Endothelial cell of hepatic sinusoid (primary cell): ENCODE data around the gene SULT1C4.
"Not testable (repeated sequence)": the region's sequence is repeated elsewhere in the genome, so short reads cannot be mapped to it uniquely, and the experiment has no call there.

Experiments
- in situ Hi-C: cut with HindIII; loops from 2 replicates; pipeline ENCODE4 v1.10.0; 2017; ENCODE audit warnings: low sequenced_read_pairs

Gene SULT1C4

DNA sequence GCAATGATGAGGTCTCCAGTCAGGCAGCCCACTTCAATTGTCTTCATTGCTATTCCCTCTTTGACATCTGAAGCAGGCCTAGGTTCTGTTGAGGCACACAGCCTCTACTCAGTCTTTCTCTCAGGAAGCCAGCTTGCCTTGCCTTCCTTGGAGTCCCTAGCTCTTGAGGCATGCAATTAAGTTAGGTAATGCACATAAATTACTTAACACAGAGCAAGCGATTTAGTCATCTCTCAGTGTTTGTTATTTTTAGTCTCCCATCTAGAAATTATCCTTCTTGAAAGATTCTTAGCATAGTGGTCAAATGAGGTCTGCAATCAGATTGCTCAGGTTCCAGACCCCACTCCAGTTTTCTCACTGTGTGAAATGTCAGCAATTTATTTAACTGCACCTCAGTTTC is 32.0 kb downstream of the SULT1C4 start:
- in situ Hi-C loops = loop anchor here (5.0 kb wide), 1 partner anchor 57 kb away; no protein-coding TSS in a partner anchor

DNA sequence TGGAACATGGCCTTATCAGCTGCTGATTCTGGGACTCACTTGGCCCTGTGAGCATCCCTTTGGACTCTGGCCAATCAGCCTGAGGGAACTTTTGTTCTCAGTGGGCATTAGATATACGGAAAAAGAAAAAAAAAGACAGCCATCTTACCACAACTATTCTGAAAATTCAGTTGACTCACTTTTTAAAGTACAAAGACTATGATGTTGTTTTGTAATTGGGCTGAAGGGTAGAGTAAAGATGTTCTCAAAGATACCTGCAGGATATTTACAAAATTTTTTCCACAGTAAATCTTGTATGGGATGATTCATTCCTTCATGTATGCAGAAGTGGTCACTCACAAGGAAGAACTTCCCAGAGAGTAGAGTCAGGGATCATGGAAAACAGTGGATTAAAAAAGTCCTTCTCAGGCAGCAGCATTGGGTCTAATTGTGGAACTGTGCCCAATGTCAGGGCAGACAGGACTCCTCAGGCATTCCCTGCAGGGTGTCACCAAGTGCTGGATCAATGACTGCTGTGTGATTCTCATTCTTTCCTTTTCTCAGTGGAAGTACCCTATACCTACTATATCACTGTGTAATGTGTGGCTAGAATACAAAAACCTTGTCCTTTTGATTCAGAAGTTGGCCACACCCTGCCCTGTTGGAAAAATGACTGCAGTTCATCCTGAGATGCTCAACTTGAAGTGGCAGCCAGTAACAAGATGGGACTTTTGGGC is 35.4 kb downstream of the SULT1C4 start:
- in situ Hi-C loops = no loop called here

DNA sequence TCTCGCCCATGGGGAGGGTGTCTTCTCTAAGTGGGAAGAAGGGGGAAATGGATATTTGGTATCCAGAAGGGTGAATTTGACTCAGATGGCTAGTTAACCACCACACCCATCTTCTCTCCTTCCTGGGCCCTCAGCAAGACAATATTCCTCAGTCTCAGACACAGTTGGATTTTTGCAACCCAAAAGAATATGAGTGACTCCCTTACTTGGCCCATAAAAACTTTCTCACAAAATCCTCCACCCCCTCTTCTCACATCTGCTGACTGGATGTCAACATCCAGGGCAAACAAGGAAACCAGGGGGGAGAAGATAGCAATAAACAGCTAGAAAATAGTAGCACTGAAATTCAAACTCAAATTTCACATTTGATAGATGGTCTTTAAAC is 35.9 kb downstream of the SULT1C4 start:
- in situ Hi-C loops = no loop called here

DNA sequence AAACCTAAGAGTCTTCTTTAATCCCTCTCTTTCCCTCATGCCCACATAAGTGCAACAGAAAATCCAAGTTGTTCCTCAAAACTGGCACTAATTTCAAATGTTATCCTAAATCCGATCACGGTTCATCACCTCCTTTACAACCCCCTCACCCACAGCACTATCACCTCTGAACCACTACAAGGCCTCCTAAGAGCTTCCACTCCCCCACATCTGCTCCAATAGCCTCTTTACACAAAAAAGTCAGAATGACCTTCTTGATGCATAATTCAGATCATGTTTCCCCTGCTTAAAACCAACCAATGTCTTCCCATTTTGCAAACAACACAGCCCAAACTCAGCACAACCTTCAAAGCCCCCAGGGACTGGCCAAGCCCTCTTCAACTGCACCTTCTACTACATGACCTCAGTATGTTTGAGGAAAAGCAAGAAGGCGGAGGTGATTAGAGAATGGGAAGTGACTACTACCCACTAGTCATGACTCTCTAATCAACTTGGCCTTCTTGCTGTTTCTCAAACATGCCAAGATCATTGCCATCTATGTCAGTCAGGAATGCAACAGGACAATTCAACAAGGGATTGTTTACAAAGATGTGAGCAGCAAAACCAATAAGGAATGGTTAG is 36.6 kb downstream of the SULT1C4 start:
- in situ Hi-C loops = no loop called here

DNA sequence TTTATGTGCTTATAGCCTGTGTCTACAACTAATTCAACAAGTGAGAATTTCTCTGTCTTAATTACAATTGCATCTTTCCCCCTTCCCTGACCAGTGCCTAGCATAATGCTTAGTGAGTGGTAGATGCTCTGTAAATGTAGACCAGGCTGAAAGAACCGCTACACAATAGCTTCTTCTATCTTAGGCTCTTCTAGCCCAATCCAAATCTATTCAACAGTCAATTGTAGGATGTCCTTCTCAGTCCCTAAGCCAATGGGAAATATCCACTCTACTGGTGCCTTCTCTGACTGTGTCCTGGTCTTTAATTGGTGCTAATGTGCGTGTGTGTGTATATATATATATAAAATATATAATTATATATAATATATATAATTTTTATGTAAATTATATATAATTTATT is 37.2 kb downstream of the SULT1C4 start:
- in situ Hi-C loops = no loop called here

DNA sequence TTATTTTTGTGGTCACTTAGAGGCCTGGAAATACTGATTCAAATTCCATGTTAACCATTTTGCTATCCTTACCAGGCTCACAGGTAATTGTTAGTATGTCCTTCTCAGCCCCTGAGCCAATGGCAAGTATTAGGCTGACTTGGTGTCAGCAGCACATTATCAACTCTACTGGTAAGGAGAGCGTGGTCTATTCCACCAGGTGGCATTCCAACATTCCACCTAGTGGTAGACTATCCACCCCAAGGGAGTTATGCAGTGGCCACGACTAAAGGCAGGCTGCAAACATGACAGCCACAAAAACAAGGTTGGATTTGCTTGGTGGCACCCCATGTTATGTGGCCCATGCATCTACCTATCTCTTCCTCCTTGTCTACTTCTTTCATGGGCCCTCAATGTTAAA is 39.5 kb downstream of the SULT1C4 start:
- in situ Hi-C loops = no loop called here

DNA sequence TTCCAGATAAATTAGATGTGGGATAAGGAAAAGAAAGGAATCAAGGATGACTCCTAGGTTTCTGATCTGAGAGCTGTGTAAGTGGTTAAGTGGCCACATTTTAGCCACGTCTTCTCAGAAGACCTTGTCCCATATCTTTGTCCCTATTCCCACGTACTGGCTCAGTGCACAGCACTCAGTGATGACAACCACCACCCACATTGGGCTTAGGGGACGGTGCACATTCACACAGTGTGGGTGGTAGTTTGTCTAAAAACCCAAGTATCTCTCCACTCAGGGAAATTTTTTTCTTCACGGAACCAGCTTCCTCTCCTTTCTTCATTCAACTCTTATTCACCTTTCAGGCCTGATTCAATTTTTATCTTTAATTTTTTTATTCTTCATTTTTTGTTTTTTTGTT is 40.7 kb downstream of the SULT1C4 start:
- in situ Hi-C loops = no loop called here

DNA sequence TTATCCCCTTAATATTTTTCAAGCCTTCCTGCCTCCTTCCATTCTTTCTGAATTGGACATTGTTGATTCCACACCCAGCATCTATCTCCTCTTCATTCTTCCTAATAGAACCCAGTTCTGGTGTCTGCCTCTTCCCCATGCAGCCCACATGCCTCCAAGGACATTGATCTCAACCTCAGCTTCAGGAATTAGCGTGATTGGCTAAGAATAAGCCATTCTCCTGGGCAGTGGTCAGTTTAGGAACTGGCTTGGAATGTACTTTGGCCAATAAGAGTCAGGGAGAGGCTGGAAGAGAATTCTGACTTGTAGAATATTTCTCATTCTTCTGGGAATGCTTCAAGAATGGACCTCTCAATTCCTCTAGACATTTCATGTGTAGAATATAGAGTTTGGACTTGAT is 45.3 kb downstream of the SULT1C4 start:
- in situ Hi-C loops = no loop called here

DNA sequence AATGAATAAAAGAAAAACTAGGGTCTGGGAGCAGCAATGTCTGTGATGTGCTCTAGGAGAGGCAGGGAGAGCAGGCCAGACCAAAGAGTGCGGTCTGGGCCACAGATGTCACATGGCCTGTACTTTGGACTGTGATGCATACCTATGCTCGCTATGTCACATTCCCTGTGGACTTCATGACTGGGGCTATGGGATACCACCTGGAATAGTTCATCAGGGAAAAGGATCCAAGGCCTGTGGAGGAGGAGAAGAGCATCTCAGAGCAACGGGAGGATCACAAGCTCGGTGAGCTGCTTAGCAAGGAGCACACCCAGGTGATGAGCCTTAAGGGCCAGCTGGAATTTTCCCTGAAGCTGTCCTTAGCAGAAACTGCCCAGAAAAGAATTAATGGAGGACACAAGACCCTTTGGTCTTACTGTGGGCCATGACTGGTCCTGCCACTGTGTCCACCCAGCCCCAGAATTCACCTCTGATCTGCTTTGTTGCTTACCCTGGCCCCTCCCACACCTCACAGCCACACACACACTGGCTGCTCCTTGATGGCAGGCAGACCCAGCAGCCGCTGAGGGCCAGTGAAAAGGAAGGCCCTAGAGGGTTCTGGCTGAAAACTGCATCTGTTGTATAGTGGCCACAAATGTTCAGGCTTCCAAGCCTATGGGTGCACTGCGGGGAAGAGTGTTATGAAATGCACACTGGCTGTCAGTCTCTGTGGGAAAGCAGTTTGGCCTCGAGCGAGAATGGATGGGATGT is 45.9 kb downstream of the SULT1C4 start:
- in situ Hi-C loops = no loop called here

DNA sequence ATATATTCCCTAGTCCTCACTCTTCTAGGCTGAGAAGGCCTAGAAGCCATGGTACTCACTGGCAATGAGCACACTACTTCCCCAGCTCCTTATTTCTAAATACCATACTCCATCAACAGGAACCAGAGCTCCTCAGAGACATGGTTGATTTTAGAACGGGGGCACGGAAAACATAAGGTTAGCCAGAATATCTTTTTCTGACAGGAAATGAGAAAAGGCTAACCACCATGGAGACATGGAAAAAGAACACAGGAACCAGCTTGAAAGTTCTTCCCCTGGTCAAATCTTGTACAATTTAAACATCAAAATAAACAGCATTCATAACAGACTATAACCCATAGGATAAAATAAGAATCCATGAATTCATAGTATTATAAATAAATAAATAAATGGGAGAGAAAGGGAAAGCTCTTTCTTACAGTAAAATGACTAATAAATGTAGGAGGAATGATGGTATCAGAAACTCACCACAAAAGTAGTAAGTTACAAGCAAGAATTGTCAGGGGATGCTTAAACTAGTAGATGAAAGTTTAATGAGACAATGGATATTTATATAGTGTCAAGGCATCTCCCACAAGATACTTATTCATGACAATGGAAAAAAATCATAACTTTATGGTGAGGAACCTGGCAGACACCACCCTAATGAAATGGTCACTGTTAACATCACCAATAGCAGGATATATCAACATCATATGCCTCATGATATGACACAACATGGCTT is 50.7 kb downstream of the SULT1C4 start:
- in situ Hi-C loops = no loop called here

DNA sequence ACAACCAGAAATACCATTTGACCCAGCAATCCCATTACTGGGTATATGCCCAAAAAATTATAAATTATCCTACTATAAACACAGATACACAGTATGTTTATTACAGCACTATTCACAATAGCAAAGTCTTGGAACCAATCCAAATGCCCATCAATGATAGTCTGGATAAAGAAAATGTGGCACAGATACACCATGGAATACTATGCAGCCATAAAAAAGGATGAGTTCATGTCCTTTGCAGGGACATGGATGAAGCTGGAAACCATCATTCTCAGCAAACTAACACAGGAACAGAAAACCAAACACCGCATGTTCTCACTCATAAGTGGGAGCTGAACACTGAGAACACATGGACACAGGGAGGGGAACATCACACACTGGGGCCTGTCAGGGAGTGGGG is 57.8 kb downstream of the SULT1C4 start:
- in situ Hi-C loops = not testable (repeated sequence)

DNA sequence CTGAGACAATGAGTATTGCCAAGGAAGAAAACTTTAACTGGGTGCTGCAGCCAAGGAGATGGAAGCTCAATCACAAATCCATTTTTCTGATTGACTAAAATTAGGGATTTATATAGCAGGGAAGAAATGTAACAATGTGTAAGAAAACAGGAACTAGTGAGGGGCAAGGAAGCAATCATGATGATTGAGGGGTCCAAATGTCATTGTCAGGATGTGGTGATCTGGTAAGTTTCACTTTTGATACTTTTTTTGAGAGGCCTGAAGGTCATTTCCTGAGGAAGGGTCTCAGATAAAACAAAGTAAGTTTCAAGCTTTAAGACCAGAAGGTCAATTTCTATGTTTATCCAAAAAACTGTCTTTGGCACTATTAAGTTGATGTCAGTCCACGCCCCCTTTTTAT is 59.2 kb downstream of the SULT1C4 start:
- in situ Hi-C loops = no loop called here
